IPS-15b (cell line): ENCODE results near the gene KCNIP2.
A peak's percentile ranks its signal among the peaks of the same experiment; 100 is the strongest.

Experiments
- H3K27me3 ChIP-seq: one replicate; pipeline ENCODE4 v1.6.1; 2013; ENCODE audit warnings: low read length; ENCODE audit not compliant: control insufficient read depth, insufficient read depth
- H3K36me3 ChIP-seq: one replicate; pipeline ENCODE4 v1.6.1; 2013; ENCODE audit warnings: low read length; ENCODE audit not compliant: control insufficient read depth, insufficient read depth
- H3K4me1 ChIP-seq: one replicate; pipeline ENCODE4 v1.6.1; 2013; ENCODE audit warnings: mild to moderate bottlenecking, low read length; ENCODE audit not compliant: control insufficient read depth, insufficient read depth
- H3K4me3 ChIP-seq: one replicate; pipeline ENCODE4 v1.5.1; 2013; ENCODE audit warnings: low read depth, low read length
- H3K9ac ChIP-seq: one replicate; pipeline ENCODE4 v1.6.1; 2013; ENCODE audit warnings: low read depth, mild to moderate bottlenecking, low read length
- H3K9me3 ChIP-seq: one replicate; pipeline ENCODE4 v1.6.1; 2013; ENCODE audit warnings: mild to moderate bottlenecking, low read length; ENCODE audit not compliant: control insufficient read depth, insufficient read depth

The KCNIP2 gene

DNA sequence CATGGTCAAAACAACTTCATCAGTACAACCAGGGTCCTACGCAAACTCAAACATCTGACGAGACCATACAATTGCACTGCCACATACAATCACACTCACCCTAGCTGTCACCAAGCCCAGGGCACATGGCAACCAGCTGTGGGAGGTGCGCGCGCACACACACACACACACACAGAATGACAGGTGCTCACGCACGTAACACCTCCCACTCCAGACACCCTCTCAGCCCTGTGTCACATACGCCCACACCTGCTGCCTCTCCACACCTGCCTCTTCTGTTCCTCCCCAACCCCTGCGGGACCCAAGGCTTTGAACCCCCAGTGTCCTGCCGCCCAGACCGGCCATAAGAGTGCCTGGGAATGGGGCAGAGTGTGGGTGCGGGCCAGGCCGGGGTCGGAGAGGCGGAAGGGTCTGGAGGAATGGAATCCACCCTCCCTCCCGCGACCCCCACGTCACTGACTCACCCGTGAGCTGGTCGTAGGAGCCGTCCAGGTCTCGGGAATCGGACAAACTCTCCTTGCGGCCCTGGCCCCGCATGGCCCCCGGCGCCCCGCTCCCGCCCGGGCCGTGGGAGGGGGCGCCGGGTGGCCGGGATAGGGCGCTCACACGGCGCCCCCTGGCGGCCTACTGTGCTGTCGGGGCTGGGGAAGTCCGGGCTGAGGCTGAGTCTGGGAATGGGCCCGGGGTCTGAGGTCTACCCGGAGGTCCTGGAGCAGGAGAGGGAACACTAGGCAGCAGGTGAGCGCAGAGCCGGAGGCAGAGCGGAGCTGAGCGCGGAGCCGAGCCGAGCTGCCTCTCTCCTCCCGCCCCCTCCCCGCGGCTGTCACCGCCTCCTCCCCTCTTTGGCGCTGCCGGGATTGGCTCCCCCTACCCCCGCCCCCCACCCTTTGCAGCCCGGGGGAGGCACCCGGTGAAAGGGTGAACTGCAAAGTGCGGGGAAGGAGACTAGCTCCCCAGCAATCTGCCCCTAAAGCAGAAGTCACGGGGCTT is at the start of gene KCNIP2:
KCNIP2 (minus strand) TSS at position 769 of the 990 bp plus-strand sequence; CDS start at position 537, 232 bp downstream.
- no peaks in the 10 kb centered on the region for H3K9me3 ChIP-seq
- H3K9ac ChIP-seq: no peak within 1 kb of the TSS
- peak within 1 kb of the TSS; percentile 45 for H3K4me3 ChIP-seq
- peaks cover 23% of the 10 kb centered on the region for H3K27me3 ChIP-seq
- H3K36me3 ChIP-seq: no peaks in the 10 kb centered on the region
- peaks cover 14% of the 10 kb centered on the region for H3K4me1 ChIP-seq

DNA sequence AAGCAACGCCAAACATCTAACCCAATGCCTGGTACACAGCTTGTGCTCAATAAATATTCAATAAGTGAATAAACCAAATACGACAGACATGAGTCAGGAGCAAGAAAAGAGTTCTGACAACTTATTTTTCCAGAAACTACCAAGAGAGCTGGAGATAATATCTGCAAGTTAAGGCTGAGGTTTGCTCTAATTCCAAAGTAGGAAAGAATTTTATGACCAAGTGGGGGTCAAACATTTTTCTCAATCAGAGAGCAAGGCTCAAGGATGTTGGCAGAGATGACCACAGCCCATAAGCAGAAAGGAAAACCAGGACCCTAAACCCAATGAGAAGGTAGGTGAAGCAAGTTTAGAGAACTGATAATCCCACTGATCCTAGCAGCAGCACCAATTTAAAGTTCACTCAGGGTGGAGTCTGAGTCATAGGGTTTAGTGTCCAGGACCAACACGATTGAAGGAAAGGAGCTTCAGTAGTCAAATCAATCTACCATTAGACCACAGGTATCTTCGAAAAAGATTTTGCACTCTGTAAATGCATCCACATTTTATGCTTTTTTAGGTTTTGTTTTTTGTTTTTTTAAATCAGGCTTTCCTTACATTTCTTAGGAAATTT is 49.3 kb upstream of the KCNIP2 start:
- Histone ChIP-seq H3K27me3 (no peaks in the 10 kb centered on the region), H3K4me3 (no peak overlapping the region), H3K9ac (no peak overlapping the region), H3K36me3 (no peaks in the 10 kb centered on the region), H3K9me3 (no peaks in the 10 kb centered on the region), H3K4me1 (no peaks in the 10 kb centered on the region)

DNA sequence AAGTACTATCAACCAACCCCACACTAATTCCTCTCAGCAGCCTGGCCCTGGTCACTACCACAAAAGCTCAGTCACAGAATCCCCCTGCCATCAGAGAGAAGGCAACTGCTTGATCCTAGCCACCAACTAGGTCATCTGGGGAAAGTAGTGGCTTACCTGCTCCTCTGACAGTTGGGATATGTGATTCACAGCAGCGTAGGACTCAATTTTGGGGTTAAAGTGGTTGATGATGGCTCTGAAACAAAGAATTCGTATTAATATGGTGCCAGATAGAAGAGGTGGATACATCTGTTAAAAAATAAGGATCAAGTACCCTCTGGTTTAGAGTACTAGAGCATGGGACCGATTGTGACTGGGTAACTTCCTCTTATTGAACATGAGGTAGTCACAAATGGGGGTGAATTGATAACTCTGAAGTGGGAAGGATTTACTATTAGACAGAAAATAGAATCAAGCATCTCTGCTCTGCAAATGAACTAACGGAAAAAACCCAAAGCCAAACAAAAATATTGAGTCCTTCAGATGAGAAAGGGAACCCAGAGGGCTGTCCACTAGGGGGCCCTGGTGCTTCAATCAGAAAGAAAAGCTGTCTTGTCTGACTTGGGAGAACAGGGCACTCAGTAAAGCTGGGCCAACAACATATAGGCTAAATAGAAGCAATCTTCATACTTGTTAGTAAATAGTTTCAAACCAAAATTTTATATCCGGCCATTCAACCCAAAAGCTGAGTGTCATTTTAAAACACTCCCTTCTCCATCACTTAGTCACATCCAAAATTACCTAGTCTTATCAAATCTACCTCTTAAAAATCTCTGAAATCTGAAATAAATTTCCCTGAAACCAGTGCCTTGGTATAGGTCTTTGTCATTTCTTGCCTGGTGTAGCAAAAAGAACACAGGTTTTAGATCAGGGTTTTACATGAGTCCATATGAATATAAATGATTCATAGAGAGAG is 45.9 kb upstream of the KCNIP2 start:
- Histone ChIP-seq H3K4me3 (no peak overlapping the region), H3K4me1 (no peaks in the 10 kb centered on the region), H3K9me3 (no peaks in the 10 kb centered on the region), H3K27me3 (no peaks in the 10 kb centered on the region), H3K36me3 (no peaks in the 10 kb centered on the region), H3K9ac (no peak overlapping the region)

DNA sequence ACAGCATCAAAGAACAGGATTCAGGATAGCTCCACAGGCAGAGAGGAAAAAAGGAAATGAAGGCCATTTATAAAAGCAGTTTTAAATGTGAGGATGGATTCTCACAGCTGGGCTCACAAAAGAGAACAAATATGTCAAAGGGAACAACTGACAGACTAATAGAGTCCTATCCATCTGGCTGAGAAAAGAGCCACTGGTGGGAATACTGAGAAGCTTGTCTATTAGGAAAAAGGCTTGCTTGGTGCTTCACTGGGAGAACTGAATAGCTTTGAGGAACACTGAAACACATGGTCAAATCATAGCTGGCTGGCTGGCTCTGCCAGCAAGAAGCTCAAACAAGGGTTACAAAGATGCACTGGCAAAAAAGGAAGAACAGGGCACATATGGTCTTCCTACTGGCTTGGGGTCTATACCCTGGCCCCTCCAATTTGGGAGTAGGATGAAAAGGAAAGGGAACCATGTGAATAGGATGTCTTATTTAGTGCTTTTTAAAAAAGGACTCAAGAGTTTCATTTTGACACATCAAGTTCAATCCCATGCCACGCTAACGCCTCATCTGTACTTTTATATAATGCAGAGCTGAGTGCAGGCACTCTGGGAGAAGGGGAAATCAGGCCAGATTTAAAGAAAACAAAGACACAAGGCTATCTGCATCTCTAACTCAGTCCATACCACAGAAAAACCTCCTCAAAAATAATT is 44.8 kb upstream of the KCNIP2 start:
- H3K36me3 ChIP-seq: no peaks in the 10 kb centered on the region
- no peaks in the 10 kb centered on the region for H3K9me3 ChIP-seq
- no peaks in the 10 kb centered on the region for H3K27me3 ChIP-seq
- H3K4me3 ChIP-seq: no peak overlapping the region
- no peaks in the 10 kb centered on the region for H3K4me1 ChIP-seq
- peak overlapping the region; percentile 3 for H3K9ac ChIP-seq

DNA sequence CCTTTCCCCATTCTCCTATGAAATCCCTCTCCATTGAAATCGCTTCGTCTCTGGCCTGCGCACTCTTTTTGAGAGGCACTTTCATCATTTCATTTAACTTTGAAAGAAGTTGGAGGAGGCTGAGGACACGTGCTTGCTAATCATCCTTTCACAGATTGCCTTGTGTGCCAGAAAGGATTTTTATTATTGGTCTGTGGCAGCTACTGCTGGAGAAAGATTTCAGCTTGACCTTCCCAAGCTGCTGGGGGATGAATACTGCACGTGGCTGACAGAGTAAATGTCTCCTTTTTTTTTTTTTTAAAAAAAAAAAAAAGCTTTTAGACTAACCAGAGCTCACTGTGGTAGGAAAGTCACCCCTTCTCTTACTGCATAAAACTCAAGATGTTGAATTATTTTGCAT is 44.2 kb upstream of the KCNIP2 start:
- Histone ChIP-seq H3K27me3 (no peaks in the 10 kb centered on the region), H3K4me3 (no peak overlapping the region), H3K9ac (no peak overlapping the region), H3K36me3 (no peaks in the 10 kb centered on the region), H3K9me3 (no peaks in the 10 kb centered on the region), H3K4me1 (no peaks in the 10 kb centered on the region)

DNA sequence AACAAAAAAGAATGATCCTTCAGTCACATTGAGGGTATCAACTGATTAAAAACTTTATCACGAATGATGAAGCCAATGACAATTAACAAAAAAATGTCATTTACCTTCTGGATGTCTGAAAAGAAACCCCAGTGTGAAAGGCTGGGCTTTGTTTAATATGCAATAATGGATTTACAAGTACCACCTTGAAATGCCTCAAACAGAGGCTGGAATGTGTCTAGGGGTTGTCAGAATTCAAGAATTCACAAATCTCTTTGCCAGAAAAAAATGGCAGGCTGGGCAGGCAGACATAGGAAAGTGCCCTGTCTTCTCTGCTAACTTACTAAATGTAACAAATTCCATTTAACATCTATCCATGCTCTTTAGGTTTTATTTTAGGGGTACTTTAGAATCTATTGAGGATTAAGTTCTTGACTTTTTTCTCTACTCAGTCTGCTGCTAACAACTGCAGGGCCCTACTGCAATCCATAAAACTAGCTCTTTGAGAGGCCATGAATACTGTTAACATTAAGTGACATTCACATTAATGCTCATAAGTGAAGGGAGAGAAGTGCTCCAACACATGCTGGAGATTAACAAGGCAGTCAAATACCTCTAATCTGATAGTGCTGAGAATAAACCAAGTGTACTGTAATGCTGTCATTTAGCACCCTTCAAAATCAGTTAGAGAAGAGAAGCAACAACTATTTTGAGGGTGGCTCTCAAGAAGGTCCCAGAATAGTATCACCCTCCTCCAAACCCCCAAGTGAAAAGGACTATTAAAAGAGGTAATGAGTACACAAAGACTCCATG is 43.1 kb upstream of the KCNIP2 start:
- no peak overlapping the region for H3K9ac ChIP-seq
- H3K9me3 ChIP-seq: no peaks in the 10 kb centered on the region
- H3K36me3 ChIP-seq: no peaks in the 10 kb centered on the region
- H3K27me3 ChIP-seq: no peaks in the 10 kb centered on the region
- H3K4me1 ChIP-seq: no peaks in the 10 kb centered on the region
- no peak overlapping the region for H3K4me3 ChIP-seq

DNA sequence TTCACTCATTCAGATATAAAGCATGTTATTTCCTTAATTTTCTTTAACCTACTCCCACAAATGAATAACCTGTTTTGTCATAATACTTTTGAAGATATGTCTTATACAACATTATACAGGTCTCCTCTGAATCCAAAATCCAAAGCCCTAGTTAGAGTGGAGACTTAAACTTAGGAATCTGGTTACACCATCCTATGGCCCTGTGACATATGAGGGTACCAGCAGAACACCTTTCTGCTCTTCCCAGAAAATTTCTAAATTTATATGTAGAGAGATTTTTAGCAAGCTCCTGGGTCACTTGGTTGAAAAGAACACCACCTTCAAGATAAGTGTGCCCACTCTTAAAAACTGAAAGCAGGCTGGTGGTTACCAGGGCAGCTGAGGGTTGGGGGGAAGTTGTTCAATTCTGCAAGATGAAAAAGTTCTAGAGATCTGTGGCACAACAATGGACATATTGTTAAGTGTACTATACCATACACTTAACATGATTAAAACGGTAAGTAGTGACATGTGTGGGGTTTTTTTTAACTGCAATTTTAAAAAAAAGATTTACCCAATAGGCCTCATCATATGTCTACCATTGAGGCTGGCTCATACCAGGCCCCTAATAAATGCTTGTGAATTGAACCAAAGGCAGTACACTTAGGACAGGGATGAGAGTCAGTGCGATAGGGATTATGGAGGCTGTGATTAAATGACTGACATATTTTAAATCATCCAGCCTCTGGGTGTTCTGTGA is 37.6 kb upstream of the KCNIP2 start:
- no peaks in the 10 kb centered on the region for H3K27me3 ChIP-seq

DNA sequence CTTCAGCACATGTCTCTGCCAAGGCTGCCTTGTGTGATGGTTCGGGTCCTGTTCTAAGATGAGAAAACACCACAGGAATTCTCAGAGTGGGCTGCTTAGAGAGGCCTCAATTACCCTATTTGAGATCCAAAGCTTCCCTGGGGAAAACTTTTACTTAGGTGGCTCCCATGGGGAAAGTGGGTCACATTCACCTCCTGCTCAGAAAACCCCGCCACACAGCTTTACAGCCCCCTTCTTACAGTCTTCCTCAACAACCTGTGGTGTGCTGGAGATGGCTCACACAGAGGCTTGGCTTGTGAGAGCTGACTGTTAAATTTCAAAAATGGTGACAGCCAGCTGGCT is 36.6 kb upstream of the KCNIP2 start:
- H3K27me3 ChIP-seq: no peaks in the 10 kb centered on the region
- H3K36me3 ChIP-seq: no peaks in the 10 kb centered on the region
- H3K9me3 ChIP-seq: no peaks in the 10 kb centered on the region
- H3K4me3 ChIP-seq: no peak overlapping the region
- no peak overlapping the region for H3K9ac ChIP-seq
- no peaks in the 10 kb centered on the region for H3K4me1 ChIP-seq

More for the DNA sequence above, 37.6 kb upstream of the KCNIP2 start:
- no peaks in the 10 kb centered on the region for H3K36me3 ChIP-seq
- H3K4me3 ChIP-seq: no peak overlapping the region
- no peak overlapping the region for H3K9ac ChIP-seq
- H3K9me3 ChIP-seq: no peaks in the 10 kb centered on the region
- H3K4me1 ChIP-seq: no peaks in the 10 kb centered on the region

DNA sequence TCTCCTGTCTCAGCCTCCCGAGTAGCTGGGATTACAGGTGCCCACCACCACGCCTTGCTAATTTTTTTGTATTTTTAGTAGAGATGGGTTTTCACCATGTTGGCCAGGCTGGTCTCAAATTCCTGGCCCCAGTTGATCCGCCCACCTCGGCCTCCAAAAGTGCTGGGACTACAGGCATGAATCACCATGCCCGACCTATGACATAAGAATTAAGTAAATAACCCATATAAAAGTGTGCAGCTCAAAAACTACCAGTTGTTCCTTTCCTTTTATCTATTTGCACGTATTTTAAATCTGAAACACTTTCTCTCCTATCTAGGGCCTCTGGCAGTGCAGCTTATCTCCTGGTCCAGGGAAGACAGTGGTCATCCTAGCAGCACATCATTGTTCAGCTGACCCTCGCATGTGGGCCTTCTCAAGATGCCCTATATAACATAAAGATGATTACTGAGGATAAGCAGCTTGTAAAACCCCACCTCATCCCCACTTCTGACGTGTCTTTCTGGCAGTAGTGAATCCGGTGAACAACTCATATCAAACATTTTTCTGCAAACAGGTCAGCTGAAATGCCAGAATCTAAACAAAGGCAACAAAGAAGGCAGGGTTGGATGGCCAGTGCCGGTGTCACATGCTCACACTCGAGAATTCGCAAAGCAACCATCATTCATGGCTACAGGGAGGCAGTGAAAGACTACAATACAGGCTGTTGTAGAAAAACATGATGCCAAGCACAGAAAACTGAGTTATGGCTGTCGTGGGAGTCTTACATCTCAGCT is 36.0 kb upstream of the KCNIP2 start:
- Histone ChIP-seq H3K9ac (no peak overlapping the region), H3K36me3 (no peaks in the 10 kb centered on the region), H3K4me3 (no peak overlapping the region), H3K27me3 (no peaks in the 10 kb centered on the region), H3K4me1 (no peaks in the 10 kb centered on the region), H3K9me3 (no peaks in the 10 kb centered on the region)

DNA sequence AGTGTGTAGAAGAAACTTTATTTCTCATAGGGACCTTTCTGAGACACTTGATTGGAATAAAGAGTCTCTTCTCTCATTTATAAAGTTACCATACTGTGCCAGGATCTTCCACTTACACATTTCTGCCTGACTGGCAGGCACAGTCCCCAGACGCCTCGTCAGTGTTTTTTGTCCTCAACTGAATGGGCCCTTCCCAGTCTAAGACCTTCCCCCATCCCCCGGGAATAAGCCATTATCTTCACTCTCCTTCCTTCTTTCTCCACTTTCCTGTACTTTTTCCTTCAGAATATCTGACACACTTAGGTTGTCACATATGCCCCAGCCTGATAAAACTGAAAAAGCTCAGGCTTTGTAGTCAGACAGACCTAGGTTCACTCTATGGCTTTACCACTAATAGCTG is 35.3 kb upstream of the KCNIP2 start:
- no peaks in the 10 kb centered on the region for H3K27me3 ChIP-seq
- peaks cover 4% of the 10 kb centered on the region for H3K4me1 ChIP-seq
- no peak overlapping the region for H3K4me3 ChIP-seq
- no peaks in the 10 kb centered on the region for H3K9me3 ChIP-seq
- no peak overlapping the region for H3K9ac ChIP-seq
- no peaks in the 10 kb centered on the region for H3K36me3 ChIP-seq
